NB4 (cell line): Measurements from ENCODE around the gene ACE.

Source experiments
- CTCF ChIP-seq: IDR thresholded peaks from one replicate; pipeline ENCODE4 v1.5.1; 2012; ENCODE audit warnings: low read depth, low read length
- MYC ChIP-seq: IDR thresholded peaks from 2 replicates; pipeline ENCODE4 v1.6.1; 2011; ENCODE audit warnings: low read depth, low read length

GRCh38 chr17:63440127-63440769 is 36.6 kb upstream of the ACE start:
- TF ChIP-seq CTCF (no peak), MYC (no peak)
